ENCODE data around the gene CYB561. TPM values are rescaled to one million over a fixed set of nuclear protein-coding genes. Genes with fewer than 3 reads are reported as not detected.

The CYB561 gene
- total RNA-seq, 1 donor from 2014 or later = 24.5 TPM

- Histone ChIP-seq H3K4me3 (ENCODE audit: low read depth, low read length) (no peak overlapping the region), H3K36me3 (ENCODE audit: control insufficient read depth, insufficient read depth, low read length) (no peaks in the 10 kb centered on the region), H3K27me3 (ENCODE audit: control insufficient read depth, insufficient read depth, low read length) (peaks cover 3% of the 10 kb centered on the region)
- FAIRE-seq (no peak), DNase-seq (ENCODE audit: low read depth) (no peak)
- no peak for TF ChIP-seq CTCF (IDR thresholded peaks at IDR 0.05; ENCODE audit: insufficient read depth, low read length, severe bottlenecking)
Measured at GRCh38 chr17:63481488-63481870, 35.4 kb upstream of the CYB561 start.

- Histone ChIP-seq H3K4me3 (ENCODE audit: low read depth, low read length) (no peak overlapping the region), H3K27me3 (ENCODE audit: control insufficient read depth, insufficient read depth, low read length) (peaks cover 3% of the 10 kb centered on the region), H3K36me3 (ENCODE audit: control insufficient read depth, insufficient read depth, low read length) (no peaks in the 10 kb centered on the region)
- no peak for TF ChIP-seq CTCF (IDR thresholded peaks at IDR 0.05; ENCODE audit: insufficient read depth, low read length, severe bottlenecking)
- FAIRE-seq (no peak), DNase-seq (ENCODE audit: low read depth) (no peak)
Measured at GRCh38 chr17:63480826-63481487, 34.9 kb upstream of the CYB561 start.

GRCh38 chr17:63480192-63480784, 34.2 kb upstream of the CYB561 start:
- no peak for TF ChIP-seq CTCF (IDR thresholded peaks at IDR 0.05; ENCODE audit: insufficient read depth, low read length, severe bottlenecking)
- H3K36me3 ChIP-seq (ENCODE audit: control insufficient read depth, insufficient read depth, low read length) = no peaks in the 10 kb centered on the region
- peaks cover 3% of the 10 kb centered on the region for H3K27me3 ChIP-seq (ENCODE audit: control insufficient read depth, insufficient read depth, low read length)
- no peak overlapping the region for H3K4me3 ChIP-seq (ENCODE audit: low read depth, low read length)
- DNase-seq (ENCODE audit: low read depth) = no peak
- no peak for FAIRE-seq

- Histone ChIP-seq H3K36me3 (ENCODE audit: control insufficient read depth, insufficient read depth, low read length) (no peaks in the 10 kb centered on the region), H3K27me3 (ENCODE audit: control insufficient read depth, insufficient read depth, low read length) (peaks cover 3% of the 10 kb centered on the region), H3K4me3 (ENCODE audit: low read depth, low read length) (no peak overlapping the region)
- FAIRE-seq (no peak), DNase-seq (ENCODE audit: low read depth) (no peak)
- no peak for TF ChIP-seq CTCF (IDR thresholded peaks at IDR 0.05; ENCODE audit: insufficient read depth, low read length, severe bottlenecking)
Measured at GRCh38 chr17:63479495-63480184, 33.5 kb upstream of the CYB561 start.

- FAIRE-seq (peak; percentile 62), DNase-seq (ENCODE audit: low read depth) (peak; percentile 85)
- Histone ChIP-seq H3K4me3 (ENCODE audit: low read depth, low read length) (no peak overlapping the region), H3K27me3 (ENCODE audit: control insufficient read depth, insufficient read depth, low read length) (peaks cover 3% of the 10 kb centered on the region), H3K36me3 (ENCODE audit: control insufficient read depth, insufficient read depth, low read length) (no peaks in the 10 kb centered on the region)
- TF ChIP-seq CTCF (IDR thresholded peaks at IDR 0.05; ENCODE audit: insufficient read depth, low read length, severe bottlenecking) = peak; percentile 97
Measured at GRCh38 chr17:63478814-63479494, 32.8 kb upstream of the CYB561 start.

Data from bronchial epithelial cell (primary cell).